Stimulated activated effector memory CD8-positive, alpha-beta T cell treated with anti-CD3 and anti-CD28 coated beads, Interleukin-12 subunit alpha, Interleukin-12 subunit beta, amount 100 ng/mL, for 72 hours (primary cell): ENCODE results near the gene SDF2.

Source experiments
- ATAC-seq: fragments of 150-1000 bp; cut with Tn5 transposase; 2 replicates; pipeline ENCODE4 v1.10.0; 2021
- DNase-seq, 2 donors: peaks; one replicate each; pipeline ENCODE4 v3.0.0; 2021 to 2022; ENCODE audit warnings: low spot score in 2 of 2
- H3K27ac Mint-ChIP-seq: one replicate; pipeline ENCODE4 v1.8.0; 2022; ENCODE audit warnings: mild to moderate bottlenecking, mixed read lengths
- H3K36me3 Mint-ChIP-seq: one replicate; pipeline ENCODE4 v1.8.0; 2022; ENCODE audit warnings: mild to moderate bottlenecking, mixed read lengths
- H3K4me1 Mint-ChIP-seq: one replicate; pipeline ENCODE4 v1.8.0; 2022; ENCODE audit warnings: mixed read lengths
- H3K4me3 Mint-ChIP-seq: one replicate; pipeline ENCODE4 v1.8.0; 2022; ENCODE audit warnings: mild to moderate bottlenecking, mixed read lengths
- H3K9me3 Mint-ChIP-seq: one replicate; pipeline ENCODE4 v1.8.0; 2022; ENCODE audit warnings: mixed read lengths

The SDF2 gene

GRCh38 chr17:28661635-28662526 lies at the start of gene SDF2, which contains the start of gene SUPT6H:
SDF2 (minus strand) TSS chr17:28661906; CDS start chr17:28661876, 30 bp downstream.
SUPT6H (plus strand) TSS chr17:28662205; CDS start chr17:28673402, 11,197 bp downstream.
- peaks cover 52% of the 10 kb centered on the region for H3K4me1 Mint-ChIP-seq

GRCh38 chr17:28710861-28711722 lies 49.4 kb upstream of the SDF2 start:
- H3K4me1 Mint-ChIP-seq: peaks cover 15% of the 10 kb centered on the region
- peak overlapping the region; percentile 94 for H3K27ac Mint-ChIP-seq
- ATAC-seq (peak; percentile 90), DNase-seq (peak; percentile 87 to 97)
- H3K4me3 Mint-ChIP-seq: peak overlapping the region; percentile 86
- H3K36me3 Mint-ChIP-seq: no peaks in the 10 kb centered on the region
- no peaks in the 10 kb centered on the region for H3K9me3 Mint-ChIP-seq

More at GRCh38 chr17:28661635-28662526, at the start of gene SDF2, which contains the start of gene SUPT6H:
- peak within 1 kb of the TSS; percentile 97 for H3K4me3 Mint-ChIP-seq
- H3K27ac Mint-ChIP-seq: peak within 1 kb of the TSS; percentile 99
- DNase-seq: peak; percentile 87 to 98
- peaks cover 76% of the 10 kb centered on the region for H3K36me3 Mint-ChIP-seq
- no peaks in the 10 kb centered on the region for H3K9me3 Mint-ChIP-seq
- peak; percentile 92 for ATAC-seq

GRCh38 chr17:28707339-28707720 lies 45.6 kb upstream of the SDF2 start:
- ATAC-seq (no peak), DNase-seq (no peak)
- Mint-ChIP-seq H3K4me1 (peaks cover 19% of the 10 kb centered on the region), H3K27ac (no peak overlapping the region), H3K4me3 (no peak overlapping the region), H3K9me3 (no peaks in the 10 kb centered on the region), H3K36me3 (peaks cover 18% of the 10 kb centered on the region)

- peaks cover 16% of the 10 kb centered on the region for H3K4me1 Mint-ChIP-seq
- H3K36me3 Mint-ChIP-seq: peaks cover 25% of the 10 kb centered on the region
- H3K4me3 Mint-ChIP-seq: no peak overlapping the region
- H3K9me3 Mint-ChIP-seq: no peaks in the 10 kb centered on the region
- DNase-seq (no peak), ATAC-seq (no peak)
- peak overlapping the region; percentile 89 for H3K27ac Mint-ChIP-seq
Measured at GRCh38 chr17:28706471-28707338, 45.0 kb upstream of the SDF2 start.

GRCh38 chr17:28705728-28706334 lies 44.1 kb upstream of the SDF2 start:
- Mint-ChIP-seq H3K9me3 (no peaks in the 10 kb centered on the region), H3K27ac (peak overlapping the region; percentile 89), H3K4me3 (no peak overlapping the region), H3K36me3 (peaks cover 33% of the 10 kb centered on the region), H3K4me1 (peaks cover 15% of the 10 kb centered on the region)
- DNase-seq (no peak), ATAC-seq (no peak)

- Mint-ChIP-seq H3K9me3 (no peaks in the 10 kb centered on the region), H3K36me3 (peaks cover 40% of the 10 kb centered on the region), H3K4me3 (no peak overlapping the region), H3K27ac (peak overlapping the region; percentile 89), H3K4me1 (peaks cover 9% of the 10 kb centered on the region)
- DNase-seq (no peak), ATAC-seq (peak; percentile 5)
Measured at GRCh38 chr17:28705074-28705659, 43.5 kb upstream of the SDF2 start.

- Mint-ChIP-seq H3K4me3 (no peak overlapping the region), H3K9me3 (no peaks in the 10 kb centered on the region), H3K4me1 (peaks cover 9% of the 10 kb centered on the region), H3K27ac (peak overlapping the region; percentile 89), H3K36me3 (peaks cover 48% of the 10 kb centered on the region)
- DNase-seq (no peak), ATAC-seq (no peak)
Measured at GRCh38 chr17:28704219-28704858, 42.6 kb upstream of the SDF2 start.

GRCh38 chr17:28703552-28704218 lies 42.0 kb upstream of the SDF2 start:
- Mint-ChIP-seq H3K9me3 (no peaks in the 10 kb centered on the region), H3K27ac (peak overlapping the region; percentile 89), H3K4me1 (peaks cover 9% of the 10 kb centered on the region), H3K4me3 (no peak overlapping the region), H3K36me3 (peaks cover 55% of the 10 kb centered on the region)
- ATAC-seq (no peak), DNase-seq (no peak)

GRCh38 chr17:28702752-28703150 lies 41.0 kb upstream of the SDF2 start:
- no peak for DNase-seq
- Mint-ChIP-seq H3K4me3 (no peak overlapping the region), H3K9me3 (no peaks in the 10 kb centered on the region), H3K4me1 (peaks cover 9% of the 10 kb centered on the region), H3K27ac (peak overlapping the region; percentile 89), H3K36me3 (peaks cover 64% of the 10 kb centered on the region)
- no peak for ATAC-seq

- peaks cover 70% of the 10 kb centered on the region for H3K36me3 Mint-ChIP-seq
- peaks cover 9% of the 10 kb centered on the region for H3K4me1 Mint-ChIP-seq
- no peak for ATAC-seq
- no peak overlapping the region for H3K4me3 Mint-ChIP-seq
- H3K27ac Mint-ChIP-seq: peak overlapping the region; percentile 89
- DNase-seq: no peak
- no peaks in the 10 kb centered on the region for H3K9me3 Mint-ChIP-seq
Measured at GRCh38 chr17:28702026-28702751, 40.5 kb upstream of the SDF2 start.

GRCh38 chr17:28700830-28701492 lies 39.3 kb upstream of the SDF2 start:
- Mint-ChIP-seq H3K9me3 (no peaks in the 10 kb centered on the region), H3K4me3 (no peak overlapping the region), H3K4me1 (peaks cover 9% of the 10 kb centered on the region), H3K27ac (no peak overlapping the region), H3K36me3 (peaks cover 82% of the 10 kb centered on the region)
- no peak for ATAC-seq
- no peak for DNase-seq

- Mint-ChIP-seq H3K9me3 (no peaks in the 10 kb centered on the region), H3K36me3 (peaks cover 89% of the 10 kb centered on the region), H3K4me3 (no peak overlapping the region), H3K4me1 (peaks cover 9% of the 10 kb centered on the region), H3K27ac (peak overlapping the region; percentile 83)
- DNase-seq: no peak
- ATAC-seq: no peak
Measured at GRCh38 chr17:28700278-28700677, 38.6 kb upstream of the SDF2 start.
